Pancreas (tissue), 10 donors: ENCODE data around the gene PKD2. TPM values are rescaled to one million over a fixed set of nuclear protein-coding genes. Genes with fewer than 3 reads are reported as not detected.

Source experiments
- ATAC-seq, 4 donors: fragments of 200-7000 bp; cut with Tn5 transposase; one replicate each; pipeline versions ENCODE4 v1.8.0 to v1.9.1; 2020; ENCODE audit warnings: mild to moderate bottlenecking in 4 of 4, moderate library complexity in 4 of 4
- DNase-seq, 6 donors: peaks; one replicate each; pipeline ENCODE4 v3.0.0-alpha.2; 2020
- FAIRE-seq: peaks from 2 replicates; lab custom pipeline; 2012; peaks lifted over from hg19 to GRCh38; lab: Jason Lieb, UNC
- H3K27ac ChIP-seq, 4 donors: fragments of 200-600 bp; sonication (generic); 1 replicate in 3 of 4; 2 replicates in 1 of 4; pipeline versions ENCODE4 v1.5.0 to v1.8.0; 2020
- H3K27me3 ChIP-seq, 4 donors: fragments of 200-600 bp; one replicate each; pipeline ENCODE4 v1.8.0; 2021
- H3K36me3 ChIP-seq, 3 donors: fragments of 200-600 bp; sonication (generic) in 1 of 3; one replicate each; pipeline versions ENCODE4 v1.5.0 to v1.8.0; 2020 to 2021
- H3K4me1 ChIP-seq, 3 donors: fragments of 200-600 bp; one replicate each; pipeline ENCODE4 v1.8.0; 2021
- H3K4me3 ChIP-seq, 4 donors: fragments of 200-600 bp; sonication (generic) in 2 of 4; one replicate each; pipeline versions ENCODE4 v1.5.0 to v1.8.0; 2020 to 2021
- H3K9me3 ChIP-seq, 4 donors: fragments of 200-600 bp; one replicate each; pipeline ENCODE4 v1.8.0; 2021
- WGBS, 2 donors: extraction: QIAGEN DNeasy Blood & Tissue Kit; methylation state at CpG; one replicate each; pipeline ENCODE4 v1.1.7; 2013; 5-methylcytosine and 5-hydroxymethylcytosine counted together
- intact Hi-C, 3 donors: fragments of 100-400 bp; cut with DNase I; formaldehyde crosslinking; loops; one replicate each; pipeline versions ENCODE4 v1.11.1 to v1.14.2; 2022
- polyA plus RNA-seq, 2 donors: library from polyadenylated mRNA; stranded (reverse); fragments of 200-250 nt; gene quantifications; one replicate each; pipeline ENCODE4 v1.2.3, GENCODE V29; 2013
- total RNA-seq, 6 donors: library from RNA; stranded (reverse); fragmentation: NEBNext Ultra II Directional in 4 of 6; extraction: Animal tissue kit (Norgen Biotek cat#: 25700) in 4 of 6; gene quantifications; one replicate each; pipeline versions ENCODE4 v1.2.1 to v1.2.4, GENCODE V29; 2021 to 2023
- TF ChIP-seq, protein P1 (sequence below), 4 donors: fragments of 200-600 bp; sonication (generic) in 3 of 4; IDR thresholded peaks; one replicate each; pipeline versions ENCODE4 v1.5.0 to v1.8.0; 2021; ENCODE audit warnings: antibody characterized with exemption in 4 of 4
- donor health status: healthy with polysubstance abuse.
- donor health status: DM: no; HTN: no; CAD: no; lungs with moderate emphysema.
- donor health status: DM: no; HTN: no; CAD: no.
- donor health status: control.
- donor health status: control.
- donor health status: Bipolar disorder and iron deficiency.
- donor health status: DM: yes; HTN: yes; CAD: no.
- donor health status: DM: no; HTN: no; CAD: no.
- donor health status: DM: no; HTN: no; CAD: no.
- donor health status: DM: yes; HTN: yes; CAD: no.

The PKD2 gene
- total and polyA plus RNA-seq, 8 donors: 7.6 to 21.6 (median 11.5) TPM

DNA sequence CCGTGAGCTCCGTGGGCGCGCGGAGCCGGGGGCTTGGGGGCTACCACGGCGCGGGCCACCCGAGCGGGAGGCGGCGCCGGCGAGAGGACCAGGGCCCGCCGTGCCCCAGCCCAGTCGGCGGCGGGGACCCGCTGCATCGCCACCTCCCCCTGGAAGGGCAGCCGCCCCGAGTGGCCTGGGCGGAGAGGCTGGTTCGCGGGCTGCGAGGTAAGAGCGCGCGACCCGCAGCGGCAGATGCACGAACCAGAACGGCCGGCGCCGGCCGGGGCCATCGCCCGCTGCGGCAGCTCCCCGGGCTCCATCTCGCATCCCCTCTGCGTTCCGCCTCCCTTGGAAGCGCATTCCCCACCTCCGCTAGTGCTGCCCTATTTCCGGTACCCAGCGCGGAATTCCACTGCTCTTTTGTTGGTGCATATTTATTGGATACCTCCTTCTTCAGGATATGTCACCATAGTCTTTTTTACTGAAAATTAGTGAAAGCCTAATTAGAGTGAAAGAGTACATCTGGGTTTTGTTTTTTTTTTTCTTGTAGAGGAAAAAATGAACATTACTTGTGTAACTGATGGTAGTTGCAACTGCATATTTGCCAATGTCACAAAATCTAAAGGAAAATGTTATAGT, 797 bp downstream of the PKD2 start:
- Histone ChIP-seq H3K27ac (peak overlapping the region in 3 of 4 donors; percentile 70 to 82 (median 73)), H3K9me3 (no peaks in the 10 kb centered on the region), H3K27me3 (no peaks in the 10 kb centered on the region), H3K36me3 (no peaks in the 10 kb centered on the region), H3K4me1 (peaks cover 0 to 11% (median 0%) of the 10 kb centered on the region in 3 donors), H3K4me3 (peak overlapping the region; percentile 66 to 83 (median 78))
- ATAC-seq (peak; percentile 38 to 61 (median 60)), DNase-seq (peak; percentile 20 to 75 (median 34)), FAIRE-seq (no peak)
- 0 to 1% methylated on average over 36 to 51 of the region's 51 CpGs for WGBS, 2 donors
- intact Hi-C loops: no loop called here
- TF ChIP-seq, protein P1, sequence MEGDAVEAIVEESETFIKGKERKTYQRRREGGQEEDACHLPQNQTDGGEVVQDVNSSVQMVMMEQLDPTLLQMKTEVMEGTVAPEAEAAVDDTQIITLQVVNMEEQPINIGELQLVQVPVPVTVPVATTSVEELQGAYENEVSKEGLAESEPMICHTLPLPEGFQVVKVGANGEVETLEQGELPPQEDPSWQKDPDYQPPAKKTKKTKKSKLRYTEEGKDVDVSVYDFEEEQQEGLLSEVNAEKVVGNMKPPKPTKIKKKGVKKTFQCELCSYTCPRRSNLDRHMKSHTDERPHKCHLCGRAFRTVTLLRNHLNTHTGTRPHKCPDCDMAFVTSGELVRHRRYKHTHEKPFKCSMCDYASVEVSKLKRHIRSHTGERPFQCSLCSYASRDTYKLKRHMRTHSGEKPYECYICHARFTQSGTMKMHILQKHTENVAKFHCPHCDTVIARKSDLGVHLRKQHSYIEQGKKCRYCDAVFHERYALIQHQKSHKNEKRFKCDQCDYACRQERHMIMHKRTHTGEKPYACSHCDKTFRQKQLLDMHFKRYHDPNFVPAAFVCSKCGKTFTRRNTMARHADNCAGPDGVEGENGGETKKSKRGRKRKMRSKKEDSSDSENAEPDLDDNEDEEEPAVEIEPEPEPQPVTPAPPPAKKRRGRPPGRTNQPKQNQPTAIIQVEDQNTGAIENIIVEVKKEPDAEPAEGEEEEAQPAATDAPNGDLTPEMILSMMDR (IDR thresholded peaks at IDR 0.05): no peak

- Histone ChIP-seq H3K27me3 (no peaks in the 10 kb centered on the region), H3K36me3 (no peaks in the 10 kb centered on the region), H3K27ac (peak overlapping the region in 1 of 4 donors; percentile 82), H3K9me3 (no peaks in the 10 kb centered on the region), H3K4me3 (peak overlapping the region in 2 of 4 donors; percentile 83), H3K4me1 (peaks cover 0 to 11% (median 0%) of the 10 kb centered on the region in 3 donors)
- FAIRE-seq (no peak), DNase-seq (no peak), ATAC-seq (peak in 1 of 4 donors; percentile 7)
- WGBS, 2 donors: 15 to 23% methylated on average over 5 of the region's 5 CpGs
- intact Hi-C loops: no loop called here
- TF ChIP-seq, protein P1 (IDR thresholded peaks at IDR 0.05): no peak
Observed at GRCh38 chr4:88008743-88009171, 1.3 kb downstream of the PKD2 start.

- peak overlapping the region in 2 of 4 donors; percentile 2 to 83 for H3K4me3 ChIP-seq
- FAIRE-seq: no peak
- H3K36me3 ChIP-seq: no peaks in the 10 kb centered on the region
- intact Hi-C loops: no loop called here
- peak overlapping the region in 1 of 4 donors; percentile 15 for H3K27ac ChIP-seq
- 66 to 68% methylated on average over 5 of the region's 5 CpGs for WGBS, 2 donors
- no peaks in the 10 kb centered on the region for H3K9me3 ChIP-seq
- H3K4me1 ChIP-seq: peaks cover 0 to 11% (median 0%) of the 10 kb centered on the region in 3 donors
- H3K27me3 ChIP-seq: no peaks in the 10 kb centered on the region
- TF ChIP-seq, protein P1 (IDR thresholded peaks at IDR 0.05): no peak
- no peak for ATAC-seq
- DNase-seq: no peak
Observed at GRCh38 chr4:88009871-88010270, 2.4 kb downstream of the PKD2 start.

DNA sequence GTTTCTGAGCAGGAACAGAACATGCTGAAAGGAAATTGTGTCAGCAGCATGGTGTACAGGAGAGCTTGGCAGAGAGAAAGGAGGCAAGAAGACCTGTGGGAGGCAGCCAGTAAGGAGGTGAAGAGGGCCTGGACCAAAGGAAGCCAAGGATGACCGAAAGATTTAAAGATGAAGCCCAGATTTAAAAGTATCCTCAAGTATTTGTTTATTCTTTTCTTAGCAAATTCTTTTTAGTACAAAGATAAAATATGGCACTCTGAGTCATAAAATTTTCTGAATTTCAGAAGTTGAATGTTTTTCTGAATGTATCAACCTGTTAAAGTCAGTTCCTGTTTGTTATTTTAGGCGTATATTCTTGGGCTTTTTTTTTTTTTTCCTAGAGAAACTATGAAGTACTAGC, 3.5 kb downstream of the PKD2 start:
- FAIRE-seq: no peak
- TF ChIP-seq, protein P1 (IDR thresholded peaks at IDR 0.05): no peak
- DNase-seq: no peak
- Histone ChIP-seq H3K27me3 (no peaks in the 10 kb centered on the region), H3K27ac (no peak overlapping the region), H3K36me3 (no peaks in the 10 kb centered on the region), H3K4me1 (peaks cover 0 to 11% (median 0%) of the 10 kb centered on the region in 3 donors), H3K9me3 (no peaks in the 10 kb centered on the region), H3K4me3 (no peak overlapping the region)
- intact Hi-C loops: no loop called here
- ATAC-seq: no peak
- 46 to 61% methylated on average over 2 of the region's 2 CpGs for WGBS, 2 donors

- DNase-seq (no peak), FAIRE-seq (no peak), ATAC-seq (no peak)
- peaks cover 0 to 11% (median 0%) of the 10 kb centered on the region in 3 donors for H3K4me1 ChIP-seq
- no peak overlapping the region for H3K27ac ChIP-seq
- no peaks in the 10 kb centered on the region for H3K36me3 ChIP-seq
- no peaks in the 10 kb centered on the region for H3K27me3 ChIP-seq
- intact Hi-C loops: no loop called here
- no peak overlapping the region for H3K4me3 ChIP-seq
- H3K9me3 ChIP-seq: no peaks in the 10 kb centered on the region
- 74 to 77% methylated on average over 3 of the region's 3 CpGs for WGBS, 2 donors
- TF ChIP-seq, protein P1 (IDR thresholded peaks at IDR 0.05): no peak
Observed at GRCh38 chr4:88012647-88013046, 5.2 kb downstream of the PKD2 start.
